Measurements from ENCODE around the gene TNXB. TPM values are rescaled to one million over a fixed set of nuclear protein-coding genes. Genes with fewer than 3 reads are reported as not detected.

TNXB gene
- total and polyA plus RNA-seq, 2 of the 4 experiments (the other 2 are of a cell fraction) = 0.05 TPM; not detected in 1

DNA sequence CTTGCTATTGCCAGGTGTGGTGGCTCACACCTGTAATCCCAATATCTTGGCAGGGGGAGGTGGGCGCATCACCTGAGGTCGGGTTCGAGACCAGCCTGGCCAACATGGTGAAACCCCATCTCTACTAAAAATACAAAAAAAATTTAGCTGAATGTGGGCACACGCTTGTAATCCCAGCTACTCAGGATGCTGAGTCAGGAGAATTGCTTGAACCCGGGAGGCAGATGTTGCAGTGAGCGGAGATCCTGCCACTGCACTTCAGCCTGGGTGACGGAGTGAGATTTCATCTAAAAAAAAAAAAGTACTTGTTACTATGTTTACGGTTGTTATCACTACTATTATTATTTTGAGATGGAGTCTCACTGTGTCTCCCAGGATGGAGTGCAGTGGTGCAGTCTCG, 47.8 kb upstream of the TNXB start:
- no TSS peak for BruUV-seq (replicated peaks)
- Histone ChIP-seq H4K91ac (ENCODE audit: insufficient read depth, low read depth, low read length) (no peak overlapping the region), H2BK5ac (ENCODE audit: low read depth, low read length, poor library complexity, severe bottlenecking) (no peak overlapping the region), H3K4me1 (ENCODE audit: control insufficient read depth, insufficient read depth, low read length) (peaks cover 21% of the 10 kb centered on the region), H2AFZ (replicated peaks; ENCODE audit: low read length, poor library complexity) (no peak overlapping the region), H3K4ac (ENCODE audit: low read depth, low read length) (no peak overlapping the region), H3K27me3 (ENCODE audit: control insufficient read depth, insufficient read depth, low read length) (no peaks in the 10 kb centered on the region), H4K20me1 (ENCODE audit: insufficient read depth, low read length) (no peaks in the 10 kb centered on the region), H3K14ac (replicated peaks; ENCODE audit: low read depth, low read length) (no peak overlapping the region), H3K56ac (ENCODE audit: extremely low read depth, insufficient read depth, low read length) (no peak overlapping the region), H2BK20ac (ENCODE audit: low read depth, low read length) (no peak overlapping the region), H3K36me3 (ENCODE audit: control insufficient read depth, insufficient read depth, low read length) (peaks cover 16% of the 10 kb centered on the region), H3K23ac (ENCODE audit: low read depth, low read length) (no peak overlapping the region), H3K4me3 (ENCODE audit: insufficient read depth, low read depth, low read length) (no peak overlapping the region), H4K5ac (ENCODE audit: low read depth, low read length) (no peak overlapping the region), H2AK5ac (ENCODE audit: low read depth, low read length) (no peak overlapping the region), H3K9me3 (ENCODE audit: control insufficient read depth, insufficient read depth, low read length) (no peaks in the 10 kb centered on the region), H3K9me1 (ENCODE audit: insufficient read depth, low read length) (no peaks in the 10 kb centered on the region), H3K18ac (ENCODE audit: low read depth, low read length) (no peak overlapping the region), H3K9ac (ENCODE audit: low read depth, low read length) (no peak overlapping the region), H2BK15ac (ENCODE audit: low read depth, low read length) (no peak overlapping the region), H3K27ac (ENCODE audit: insufficient read depth, low read length) (no peak overlapping the region), H3K4me2 (ENCODE audit: low read depth, low read length) (no peak overlapping the region), H2BK120ac (ENCODE audit: low read depth, low read length) (no peak overlapping the region), H4K8ac (ENCODE audit: low read depth in 2 of 2, low read length in 2 of 2) (no peak overlapping the region), H3K79me1 (ENCODE audit: low read depth in 1 of 2, low read length in 2 of 2) (peaks cover 6 to 34% of the 10 kb centered on the region in 2 experiments), H2AK9ac (replicated peaks; ENCODE audit: low read depth, low read length, poor library complexity) (no peak overlapping the region)
- intact Hi-C loops (cut with micrococcal nuclease) = loop anchor here (10.0 kb wide), 1 partner anchor 112 kb away; no protein-coding TSS in a partner anchor
- in situ Hi-C loops (cut with MboI; ENCODE audit: low sequenced_read_pairs) = loop anchor here (5.0 kb wide), 1 partner anchor 40 kb away; no protein-coding TSS in a partner anchor
- DNase-seq (no peak), ATAC-seq (ENCODE audit: low read depth) (no peak)
- CTCF ChIA-PET = no interaction called here
- POLR2A ChIA-PET (ENCODE audit: unreplicated experiment) = interaction anchor here (0.7 kb wide), 1 partner anchor 29 kb away, joined by 3 read pairs; the partner anchor contains the start of gene ATF6B
- WGBS, 2 experiments (ENCODE audit: extremely low coverage in 2 of 2, insufficient read length in 1 of 2) = no CpG with 5 or more reads among the region's 9 CpGs
- no peak for TF ChIP-seq RAD21 (IDR thresholded peaks at IDR 0.05; ENCODE audit: low read length)
- no peak for TF ChIP-seq RCOR1 (IDR thresholded peaks at IDR 0.05; ENCODE audit: insufficient replicate concordance, low read length)
- TF ChIP-seq MAFK (IDR thresholded peaks at IDR 0.05; ENCODE audit: low read depth, low read length) = peak; percentile 69
- TF ChIP-seq RFX5 (IDR thresholded peaks at IDR 0.05; ENCODE audit: low read depth, low read length) = no peak
- dilution Hi-C loops (cut with HindIII; ENCODE audit: low sequenced_read_pairs, unreplicated experiment) = no loop called here
